GM12878 (cell line): ENCODE measurements around the gene CDH18.

Source experiments
- ATF7 ChIP-seq: fragments of 450-650 bp; IDR thresholded peaks from 2 replicates; pipeline ENCODE4 v1.6.1; 2016; ENCODE audit warnings: low read depth, mild to moderate bottlenecking
- CBX5 ChIP-seq: sonication (generic); IDR thresholded peaks from 2 replicates; pipeline ENCODE4 v1.6.1; 2016; ENCODE audit warnings: low read depth, moderate library complexity, mild to moderate bottlenecking, inconsistent platforms
- CEBPB ChIP-seq, 2 experiments: fragments of 150-350 bp in 1 of 2; IDR thresholded peaks; 2 replicates each; pipeline ENCODE4 v1.6.1; 2012 to 2014; ENCODE audit warnings: low read depth in 2 of 2, low read length in 2 of 2, borderline replicate concordance in 1 of 2, inconsistent platforms in 1 of 2
- CREB1 ChIP-seq: IDR thresholded peaks from 2 replicates; pipeline ENCODE4 v1.6.1; 2012; ENCODE audit warnings: low read depth, mild to moderate bottlenecking, inconsistent platforms
- EZH2 ChIP-seq: IDR thresholded peaks from 2 replicates; pipeline ENCODE4 v1.6.1; 2012; ENCODE audit warnings: low read depth, mild to moderate bottlenecking, control low read depth, inconsistent platforms, low read length, borderline replicate concordance; ENCODE audit not compliant: control insufficient read depth
- GABPA ChIP-seq: IDR thresholded peaks from 2 replicates; pipeline ENCODE4 v1.6.1; 2014; ENCODE audit warnings: antibody characterized with exemption, low read depth, mild to moderate bottlenecking, inconsistent platforms
- PAX5 ChIP-seq: IDR thresholded peaks from 2 replicates; pipeline ENCODE4 v1.6.1; 2011; ENCODE audit warnings: low read depth, low read length, borderline replicate concordance
- SP1 ChIP-seq: IDR thresholded peaks from one replicate; pipeline ENCODE4 v1.6.1; 2011; ENCODE audit warnings: low read depth, low read length
- TCF7 ChIP-seq: IDR thresholded peaks from 2 replicates; pipeline ENCODE4 v1.6.1; 2014; ENCODE audit warnings: antibody characterized with exemption, borderline replicate concordance
- ZNF217 ChIP-seq: fragments of 450-650 bp; IDR thresholded peaks from 2 replicates; pipeline ENCODE4 v1.6.1; 2017; ENCODE audit warnings: antibody characterized with exemption, mild to moderate bottlenecking
- ZNF622 ChIP-seq: fragments of 450-650 bp; IDR thresholded peaks from 2 replicates; pipeline ENCODE4 v1.6.1; 2017; ENCODE audit warnings: mild to moderate bottlenecking, inconsistent platforms
- TF ChIP-seq, protein P1 (sequence below): IDR thresholded peaks from 2 replicates; pipeline ENCODE4 v1.6.1; 2012; ENCODE audit warnings: mild to moderate bottlenecking, low read depth, low read length
- TF ChIP-seq, protein P2 (sequence below), 3 experiments: IDR thresholded peaks in 2 of 3; conservative IDR thresholded peaks in 1 of 3; 2 replicates each; pipeline ENCODE4 v1.5.1; 2011; ENCODE audit warnings: low read depth in 3 of 3, low read length in 3 of 3, mild to moderate bottlenecking in 3 of 3, control low read depth in 2 of 3, moderate library complexity in 2 of 3, inconsistent platforms in 1 of 3, mixed read lengths in 1 of 3; ENCODE audit not compliant: control insufficient read depth in 2 of 3, insufficient read depth in 1 of 3; ENCODE audit errors: extremely low read depth in 1 of 3

- TF ChIP-seq, protein P1, sequence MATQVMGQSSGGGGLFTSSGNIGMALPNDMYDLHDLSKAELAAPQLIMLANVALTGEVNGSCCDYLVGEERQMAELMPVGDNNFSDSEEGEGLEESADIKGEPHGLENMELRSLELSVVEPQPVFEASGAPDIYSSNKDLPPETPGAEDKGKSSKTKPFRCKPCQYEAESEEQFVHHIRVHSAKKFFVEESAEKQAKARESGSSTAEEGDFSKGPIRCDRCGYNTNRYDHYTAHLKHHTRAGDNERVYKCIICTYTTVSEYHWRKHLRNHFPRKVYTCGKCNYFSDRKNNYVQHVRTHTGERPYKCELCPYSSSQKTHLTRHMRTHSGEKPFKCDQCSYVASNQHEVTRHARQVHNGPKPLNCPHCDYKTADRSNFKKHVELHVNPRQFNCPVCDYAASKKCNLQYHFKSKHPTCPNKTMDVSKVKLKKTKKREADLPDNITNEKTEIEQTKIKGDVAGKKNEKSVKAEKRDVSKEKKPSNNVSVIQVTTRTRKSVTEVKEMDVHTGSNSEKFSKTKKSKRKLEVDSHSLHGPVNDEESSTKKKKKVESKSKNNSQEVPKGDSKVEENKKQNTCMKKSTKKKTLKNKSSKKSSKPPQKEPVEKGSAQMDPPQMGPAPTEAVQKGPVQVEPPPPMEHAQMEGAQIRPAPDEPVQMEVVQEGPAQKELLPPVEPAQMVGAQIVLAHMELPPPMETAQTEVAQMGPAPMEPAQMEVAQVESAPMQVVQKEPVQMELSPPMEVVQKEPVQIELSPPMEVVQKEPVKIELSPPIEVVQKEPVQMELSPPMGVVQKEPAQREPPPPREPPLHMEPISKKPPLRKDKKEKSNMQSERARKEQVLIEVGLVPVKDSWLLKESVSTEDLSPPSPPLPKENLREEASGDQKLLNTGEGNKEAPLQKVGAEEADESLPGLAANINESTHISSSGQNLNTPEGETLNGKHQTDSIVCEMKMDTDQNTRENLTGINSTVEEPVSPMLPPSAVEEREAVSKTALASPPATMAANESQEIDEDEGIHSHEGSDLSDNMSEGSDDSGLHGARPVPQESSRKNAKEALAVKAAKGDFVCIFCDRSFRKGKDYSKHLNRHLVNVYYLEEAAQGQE, result no peak
- TF ChIP-seq CREB1, result no peak
- no peak for TF ChIP-seq EZH2
- TF ChIP-seq GABPA, result no peak
- no peak for TF ChIP-seq ZNF217
- TF ChIP-seq, protein P2, sequence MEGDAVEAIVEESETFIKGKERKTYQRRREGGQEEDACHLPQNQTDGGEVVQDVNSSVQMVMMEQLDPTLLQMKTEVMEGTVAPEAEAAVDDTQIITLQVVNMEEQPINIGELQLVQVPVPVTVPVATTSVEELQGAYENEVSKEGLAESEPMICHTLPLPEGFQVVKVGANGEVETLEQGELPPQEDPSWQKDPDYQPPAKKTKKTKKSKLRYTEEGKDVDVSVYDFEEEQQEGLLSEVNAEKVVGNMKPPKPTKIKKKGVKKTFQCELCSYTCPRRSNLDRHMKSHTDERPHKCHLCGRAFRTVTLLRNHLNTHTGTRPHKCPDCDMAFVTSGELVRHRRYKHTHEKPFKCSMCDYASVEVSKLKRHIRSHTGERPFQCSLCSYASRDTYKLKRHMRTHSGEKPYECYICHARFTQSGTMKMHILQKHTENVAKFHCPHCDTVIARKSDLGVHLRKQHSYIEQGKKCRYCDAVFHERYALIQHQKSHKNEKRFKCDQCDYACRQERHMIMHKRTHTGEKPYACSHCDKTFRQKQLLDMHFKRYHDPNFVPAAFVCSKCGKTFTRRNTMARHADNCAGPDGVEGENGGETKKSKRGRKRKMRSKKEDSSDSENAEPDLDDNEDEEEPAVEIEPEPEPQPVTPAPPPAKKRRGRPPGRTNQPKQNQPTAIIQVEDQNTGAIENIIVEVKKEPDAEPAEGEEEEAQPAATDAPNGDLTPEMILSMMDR (IDR thresholded peaks at IDR 0.05 in 2 of 3, conservative IDR thresholded peaks at IDR 0.05 in 1 of 3; ENCODE audit: control insufficient read depth in 2 of 3, extremely low read depth in 1 of 3, insufficient read depth in 1 of 3, low read depth in 3 of 3, low read length in 3 of 3), result no peak
- no peak for TF ChIP-seq SP1
- no peak for TF ChIP-seq CBX5
- TF ChIP-seq PAX5, result no peak
- no peak for TF ChIP-seq ATF7
- TF ChIP-seq CEBPB (IDR thresholded peaks at IDR 0.05; ENCODE audit: borderline replicate concordance in 1 of 2, low read depth in 2 of 2, low read length in 2 of 2), result no peak
- TF ChIP-seq TCF7, result no peak
- no peak for TF ChIP-seq ZNF622
Observed at GRCh38 chr5:20023686-20024180, 35.7 kb upstream of the CDH18 start.
